K562 (cell line): ENCODE results near the gene RNF187. TPM values are rescaled to one million over a fixed set of nuclear protein-coding genes. Genes with fewer than 3 reads are reported as not detected.
A peak's percentile ranks its signal among the peaks of the same experiment; 100 is the strongest.

Experiments used
- ARNT ChIP-seq, 2 experiments: fragments of 450-650 bp; IDR thresholded peaks; 2 replicates each; pipeline ENCODE4 v1.6.1; 2016; ENCODE audit warnings: mild to moderate bottlenecking in 1 of 2
- DACH1 ChIP-seq: fragments of 450-650 bp; IDR thresholded peaks from 2 replicates; pipeline ENCODE4 v1.6.1; 2018; ENCODE audit not compliant: partially characterized antibody
- EGR1 ChIP-seq: fragments of 450-650 bp; conservative IDR thresholded peaks from 2 replicates; pipeline ENCODE4 v1.6.1; 2017; ENCODE audit warnings: mild to moderate bottlenecking
- FOXK2 ChIP-seq, 2 experiments: fragments of 450-650 bp; IDR thresholded peaks in 1 of 2; conservative IDR thresholded peaks in 1 of 2; 2 replicates each; pipeline ENCODE4 v1.6.1; 2016; ENCODE audit warnings: low read depth in 2 of 2, mild to moderate bottlenecking in 1 of 2
- HDAC8 ChIP-seq: fragments of 450-650 bp; IDR thresholded peaks from 2 replicates; pipeline ENCODE4 v1.6.1; 2016; ENCODE audit warnings: mild to moderate bottlenecking, missing genetic modification characterization, moderate library complexity, missing compliant biosample characterization
- HNRNPK ChIP-seq: fragments of 200-400 bp; formaldehyde crosslinking; IDR thresholded peaks from one replicate; pipeline ENCODE4 v1.6.1; 2018; ENCODE audit warnings: mild to moderate bottlenecking, low read depth, low read length; ENCODE audit not compliant: poor library complexity, severe bottlenecking
- IFI16 ChIP-seq: fragments of 250-450 bp; sonication (Bioruptor Pico); IDR thresholded peaks from 2 replicates; pipeline ENCODE4 v2.1.2; 2022; ENCODE audit warnings: mild to moderate bottlenecking, inconsistent platforms
- NELFE ChIP-seq: IDR thresholded peaks from 2 replicates; pipeline ENCODE4 v1.6.1; 2011; ENCODE audit warnings: mild to moderate bottlenecking; ENCODE audit not compliant: insufficient read depth, insufficient read length
- NR2F6 ChIP-seq: fragments of 450-650 bp; formaldehyde crosslinking; IDR thresholded peaks from 2 replicates; pipeline ENCODE4 v1.4.0; 2020; ENCODE audit warnings: mild to moderate bottlenecking
- OTX1 ChIP-seq: fragments of 450-650 bp; formaldehyde crosslinking; IDR thresholded peaks from 2 replicates; pipeline ENCODE4 v1.4.0; 2022; ENCODE audit warnings: mild to moderate bottlenecking
- RB1 ChIP-seq: fragments of 450-650 bp; IDR thresholded peaks from 2 replicates; pipeline ENCODE4 v1.6.1; 2017; ENCODE audit warnings: low read depth, mild to moderate bottlenecking
- RBM25 ChIP-seq: fragments of 200-400 bp; formaldehyde crosslinking; IDR thresholded peaks from 2 replicates; pipeline ENCODE4 v1.6.1; 2018; ENCODE audit warnings: low read length, low read depth, moderate library complexity; ENCODE audit not compliant: severe bottlenecking
- RBM34 ChIP-seq: fragments of 200-400 bp; formaldehyde crosslinking; IDR thresholded peaks from 2 replicates; pipeline ENCODE4 v1.6.1; 2018; ENCODE audit warnings: low read length, borderline replicate concordance; ENCODE audit not compliant: insufficient read depth
- ZNF175 ChIP-seq: fragments of 200-800 bp; sonication (Bioruptor generic); IDR thresholded peaks from 2 replicates; pipeline ENCODE4 v1.6.1; 2016; ENCODE audit warnings: low read depth, mild to moderate bottlenecking, missing genetic modification characterization, missing compliant biosample characterization
- ZNF24 ChIP-seq: fragments of 450-650 bp; IDR thresholded peaks from 2 replicates; pipeline ENCODE4 v1.6.1; 2016
- ZNF3 ChIP-seq: fragments of 250-450 bp; sonication (Bioruptor Pico); IDR thresholded peaks from 2 replicates; pipeline ENCODE4 v1.5.0; 2021; ENCODE audit warnings: mild to moderate bottlenecking, moderate library complexity
- ZNF347 ChIP-seq: fragments of 450-650 bp; formaldehyde crosslinking; IDR thresholded peaks from 2 replicates; pipeline ENCODE4 v1.4.0; 2020; ENCODE audit warnings: low read depth, mild to moderate bottlenecking, moderate library complexity
- ZNF696 ChIP-seq: fragments of 250-450 bp; sonication (Bioruptor Pico); conservative IDR thresholded peaks from 2 replicates; pipeline ENCODE4 v1.4.0; 2020; ENCODE audit warnings: mild to moderate bottlenecking, moderate library complexity
- polyA plus RNA-seq, 8 experiments: library from polyadenylated mRNA; depleted of rRNA in 4 of 8; stranded (reverse) in 5 of 8; unstranded in 3 of 8; fragments of >200 nt; fragmentation: Nextera tagmentation in 2 of 8; fragmentation: Illumina TruSeq in 1 of 8; extraction: Ambion mirVana in 2 of 8; extraction: Trizol in 1 of 8; gene quantifications; 2 replicates each; pipeline versions ENCODE4 v1.2.1 to v1.2.3, GENCODE V29; 2011 to 2014; ENCODE audit warnings: inconsistent platforms in 1 of 8, missing spikeins in 1 of 8
- total RNA-seq, 7 experiments: library from RNA; depleted of rRNA in 6 of 7; stranded (reverse); fragments of >200 nt in 6 of 7; fragmentation: Illumina TruSeq in 2 of 7; extraction: Trizol in 2 of 7; gene quantifications; 2 replicates each; pipeline versions ENCODE4 v1.2.1 to v1.2.3, GENCODE V29; 2011 to 2021; ENCODE audit warnings: low replicate concordance in 1 of 7
- TF ChIP-seq, protein P1 (sequence below): fragments of 250-450 bp; sonication (Bioruptor Pico); IDR thresholded peaks from 2 replicates; pipeline ENCODE4 v1.4.0; 2020; ENCODE audit warnings: mild to moderate bottlenecking, moderate library complexity
- TF ChIP-seq, protein P2 (sequence below), 3 experiments: fragments of 200-800 bp in 1 of 3; sonication (Bioruptor generic) in 1 of 3; sonication (generic) in 1 of 3; formaldehyde crosslinking in 1 of 3; IDR thresholded peaks; 2 replicates each; pipeline versions ENCODE4 v1.6.1 to v1.8.0; 2016 to 2022; ENCODE audit warnings: mild to moderate bottlenecking in 2 of 3, missing compliant biosample characterization in 2 of 3, missing genetic modification characterization in 2 of 3, missing genetic modification reagents in 1 of 3
- TF ChIP-seq, protein P3 (sequence below), 2 experiments: fragments of 450-650 bp in 1 of 2; sonication (generic) in 1 of 2; formaldehyde crosslinking in 1 of 2; IDR thresholded peaks in 1 of 2; conservative IDR thresholded peaks in 1 of 2; 2 replicates each; pipeline versions ENCODE4 v1.6.1 to v1.8.1; 2016 to 2023; ENCODE audit warnings: mild to moderate bottlenecking in 2 of 2, moderate library complexity in 2 of 2, inconsistent platforms in 1 of 2, missing genetic modification reagents in 1 of 2

Gene RNF187
- total and polyA plus RNA-seq, 9 of the 15 experiments (the other 6 are each of a cell fraction or from before 2014, with no cell fraction given): 2.3 to 119 (median 41.9) TPM

GRCh38 chr1:228463559-228464455, 23.4 kb upstream of the RNF187 start (continued):
- peak; percentile 86; the same call in 1 of the 2 replicates for TF ChIP-seq RB1
- peak in 1 of 2 experiments; percentile 67; a peak in 2 of 4 replicates for TF ChIP-seq FOXK2 (conservative IDR thresholded peaks at IDR 0.05 in 1 of 2, IDR thresholded peaks at IDR 0.05 in 1 of 2; ENCODE audit: low read depth in 2 of 2)
- TF ChIP-seq ZNF347: 0 out of 2 replicates have a peak, but pooled peaks have one; percentile 62
- TF ChIP-seq, protein P1, sequence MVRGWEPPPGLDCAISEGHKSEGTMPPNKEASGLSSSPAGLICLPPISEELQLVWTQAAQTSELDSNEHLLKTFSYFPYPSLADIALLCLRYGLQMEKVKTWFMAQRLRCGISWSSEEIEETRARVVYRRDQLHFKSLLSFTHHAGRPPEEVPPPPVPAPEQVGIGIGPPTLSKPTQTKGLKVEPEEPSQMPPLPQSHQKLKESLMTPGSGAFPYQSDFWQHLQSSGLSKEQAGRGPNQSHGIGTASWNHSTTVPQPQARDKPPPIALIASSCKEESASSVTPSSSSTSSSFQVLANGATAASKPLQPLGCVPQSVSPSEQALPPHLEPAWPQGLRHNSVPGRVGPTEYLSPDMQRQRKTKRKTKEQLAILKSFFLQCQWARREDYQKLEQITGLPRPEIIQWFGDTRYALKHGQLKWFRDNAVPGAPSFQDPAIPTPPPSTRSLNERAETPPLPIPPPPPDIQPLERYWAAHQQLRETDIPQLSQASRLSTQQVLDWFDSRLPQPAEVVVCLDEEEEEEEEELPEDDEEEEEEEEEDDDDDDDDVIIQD (CRISPR knock-in tag): 0 out of 2 replicates have a peak, but pooled peaks have one; percentile 39
- TF ChIP-seq, protein P2, sequence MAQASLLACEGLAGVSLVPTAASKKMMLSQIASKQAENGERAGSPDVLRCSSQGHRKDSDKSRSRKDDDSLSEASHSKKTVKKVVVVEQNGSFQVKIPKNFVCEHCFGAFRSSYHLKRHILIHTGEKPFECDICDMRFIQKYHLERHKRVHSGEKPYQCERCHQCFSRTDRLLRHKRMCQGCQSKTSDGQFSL (CRISPR knock-in tag; IDR thresholded peaks at IDR 0.05): 0 out of 2 replicates have a peak, but pooled peaks have one; percentile 30
- TF ChIP-seq, protein P2 (tag; IDR thresholded peaks at IDR 0.05): no peak; a peak in 1 of 4 replicates
- TF ChIP-seq ARNT (IDR thresholded peaks at IDR 0.05): peak in 1 of 2 experiments; percentile 88; a peak in 2 of 4 replicates
- TF ChIP-seq EGR1: peak; percentile 71
- no peak for TF ChIP-seq IFI16 (CRISPR knock-in tag)
- TF ChIP-seq NR2F6: 0 out of 2 replicates have a peak, but pooled peaks have one; percentile 72
- TF ChIP-seq RBM25: no peak
- no peak for TF ChIP-seq OTX1
- TF ChIP-seq ZNF24: peak; percentile 56; the same call in 1 of the 2 replicates
- TF ChIP-seq, protein P3, sequence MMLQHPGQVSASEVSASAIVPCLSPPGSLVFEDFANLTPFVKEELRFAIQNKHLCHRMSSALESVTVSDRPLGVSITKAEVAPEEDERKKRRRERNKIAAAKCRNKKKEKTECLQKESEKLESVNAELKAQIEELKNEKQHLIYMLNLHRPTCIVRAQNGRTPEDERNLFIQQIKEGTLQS (IDR thresholded peaks at IDR 0.05): 0 out of 2 replicates have a peak, but pooled peaks have one; percentile 58
- TF ChIP-seq, protein P3 (CRISPR knock-in tag; conservative IDR thresholded peaks at IDR 0.05): no peak; the same call in 1 of the 2 replicates
- TF ChIP-seq HDAC8 (tag): 0 out of 2 replicates have a peak, but pooled peaks have one; percentile 22
- TF ChIP-seq NELFE: no peak
- TF ChIP-seq ZNF175: no peak
- TF ChIP-seq ZNF3 (CRISPR knock-in tag): no peak
- no peak for TF ChIP-seq DACH1
- no peak for TF ChIP-seq RBM34
- TF ChIP-seq ZNF696 (CRISPR knock-in tag): no peak
- TF ChIP-seq HNRNPK: no peak
